HG03066 (cell line): ENCODE data around the gene PIK3CG.
"Not testable (repeated sequence)": the region's sequence is repeated elsewhere in the genome, so short reads cannot be mapped to it uniquely, and the experiment has no call there.

Source experiments
- ATAC-seq: cut with Tn5 transposase; IDR thresholded peaks from one replicate; pipeline ENCODE4 v1.9.1; 2021; ENCODE audit warnings: low read depth; ENCODE audit not compliant: unreplicated experiment

Gene PIK3CG

DNA sequence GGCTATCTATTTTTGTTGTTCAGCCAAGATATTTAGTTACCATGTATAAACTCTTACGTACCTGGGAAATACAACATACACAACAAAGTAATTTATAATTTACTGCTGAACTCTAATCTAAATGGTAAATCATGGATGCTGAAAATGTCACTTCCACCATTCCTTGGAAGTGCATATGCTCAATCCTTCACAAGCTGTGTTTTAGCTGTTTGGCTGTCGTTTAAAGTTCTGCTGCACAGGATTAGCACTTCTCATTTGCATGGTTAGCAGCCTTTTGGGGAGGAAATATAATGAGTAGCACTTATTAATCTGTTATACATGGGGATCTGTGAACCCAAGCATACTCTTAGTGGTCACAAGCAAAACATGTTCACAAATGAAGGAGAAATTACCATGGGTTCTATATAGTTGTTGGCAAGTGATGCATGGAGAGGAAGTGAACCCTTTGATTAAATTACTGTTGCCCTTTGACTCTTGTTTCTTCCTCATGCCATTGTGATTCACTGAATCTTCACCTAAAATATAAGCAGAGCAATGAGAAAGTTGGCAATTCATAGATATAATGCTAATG, 18.5 kb downstream of the PIK3CG start:
- ATAC-seq = no peak

- ATAC-seq = no peak
These were observed 20.6 kb downstream of the PIK3CG start for GRCh38 chr7:106885652-106886051.

DNA sequence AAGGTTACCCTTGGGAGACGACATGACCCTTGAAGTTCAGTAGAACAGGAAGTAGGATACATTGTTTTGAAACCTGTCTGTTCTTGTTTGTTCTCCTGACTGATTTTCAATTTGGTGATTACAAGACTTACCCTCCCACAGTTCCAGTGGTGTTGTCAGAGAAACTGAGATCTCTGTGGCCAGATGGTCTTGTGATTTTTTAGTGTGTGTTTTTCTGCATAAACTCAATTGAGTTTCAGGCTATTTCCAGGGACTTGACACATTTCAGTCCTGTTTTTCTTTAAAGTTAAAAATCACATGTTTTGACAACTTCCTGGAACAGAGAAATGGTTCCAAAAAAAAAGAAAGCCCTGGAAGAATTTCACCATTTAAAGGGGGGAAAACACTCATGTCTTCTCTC, 22.3 kb downstream of the PIK3CG start:
- peak; percentile 69 for ATAC-seq

GRCh38 chr7:106888204-106888603, 23.1 kb downstream of the PIK3CG start:
- no peak for ATAC-seq

DNA sequence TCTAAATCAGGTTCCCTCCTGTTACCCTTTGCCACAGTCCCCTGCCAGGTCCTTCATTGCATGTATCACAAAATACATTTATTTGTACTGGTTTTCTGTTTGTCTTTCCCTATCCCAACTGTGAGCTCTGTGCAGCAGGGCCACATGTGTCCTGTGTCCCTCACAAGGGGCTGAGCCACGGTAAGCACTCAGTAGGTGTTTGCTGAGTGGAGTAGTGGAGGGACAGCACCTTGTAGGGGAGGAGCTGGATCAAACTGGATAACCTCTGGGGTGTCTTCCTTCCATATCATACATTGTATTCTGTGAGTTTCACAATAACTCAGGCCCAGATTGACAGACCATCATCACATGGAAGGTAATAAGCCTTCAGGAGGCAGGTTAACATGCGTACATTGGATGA, 25.9 kb downstream of the PIK3CG start:
- ATAC-seq = no peak

GRCh38 chr7:106891548-106892410, 26.7 kb downstream of the PIK3CG start:
- no peak for ATAC-seq

- ATAC-seq = no peak
These were observed 28.5 kb downstream of the PIK3CG start for GRCh38 chr7:106893591-106893990.

GRCh38 chr7:106895246-106895864, 30.3 kb downstream of the PIK3CG start:
- peak; percentile 91 for ATAC-seq

DNA sequence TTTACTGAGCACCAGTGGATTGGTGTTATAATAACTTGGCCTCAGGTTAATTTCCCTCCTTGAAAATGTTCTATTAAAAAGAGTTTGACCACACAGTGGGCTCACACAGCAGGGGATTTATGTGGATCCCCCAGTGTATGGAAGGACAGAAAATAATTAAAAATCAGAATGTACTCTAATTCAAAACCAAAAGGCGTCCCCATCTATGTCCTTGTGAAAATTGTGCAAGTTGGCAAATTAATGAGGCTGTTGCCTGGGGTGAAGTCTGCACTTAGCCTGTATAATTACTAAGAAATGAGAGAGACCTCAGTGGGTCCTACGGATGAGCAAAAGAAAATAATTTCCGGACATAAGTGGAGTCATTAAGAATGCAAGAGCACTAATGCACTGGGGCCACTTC, 31.1 kb downstream of the PIK3CG start:
- ATAC-seq = no peak

DNA sequence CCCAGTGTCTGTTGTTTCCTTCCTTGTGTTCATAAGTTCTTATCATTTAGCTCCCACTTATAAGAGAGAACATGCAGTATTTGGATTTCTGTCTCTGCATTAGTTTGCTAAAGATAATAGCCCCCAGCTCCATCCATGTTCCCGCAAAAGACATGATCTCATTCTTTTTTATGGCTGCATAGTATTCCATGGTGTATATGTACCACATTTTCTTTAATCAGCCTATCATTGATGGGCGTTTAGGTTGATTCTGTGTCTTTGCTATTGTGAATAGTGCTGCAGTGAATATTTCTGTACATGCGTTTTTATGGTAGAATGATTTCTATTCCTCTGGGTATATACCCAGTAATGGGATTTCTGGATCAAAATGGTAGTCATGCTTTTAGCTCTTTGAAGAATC, 32.5 kb downstream of the PIK3CG start:
- not testable (repeated sequence) for ATAC-seq

- not testable (repeated sequence) for ATAC-seq
These were observed 33.9 kb downstream of the PIK3CG start for GRCh38 chr7:106898967-106899366.

DNA sequence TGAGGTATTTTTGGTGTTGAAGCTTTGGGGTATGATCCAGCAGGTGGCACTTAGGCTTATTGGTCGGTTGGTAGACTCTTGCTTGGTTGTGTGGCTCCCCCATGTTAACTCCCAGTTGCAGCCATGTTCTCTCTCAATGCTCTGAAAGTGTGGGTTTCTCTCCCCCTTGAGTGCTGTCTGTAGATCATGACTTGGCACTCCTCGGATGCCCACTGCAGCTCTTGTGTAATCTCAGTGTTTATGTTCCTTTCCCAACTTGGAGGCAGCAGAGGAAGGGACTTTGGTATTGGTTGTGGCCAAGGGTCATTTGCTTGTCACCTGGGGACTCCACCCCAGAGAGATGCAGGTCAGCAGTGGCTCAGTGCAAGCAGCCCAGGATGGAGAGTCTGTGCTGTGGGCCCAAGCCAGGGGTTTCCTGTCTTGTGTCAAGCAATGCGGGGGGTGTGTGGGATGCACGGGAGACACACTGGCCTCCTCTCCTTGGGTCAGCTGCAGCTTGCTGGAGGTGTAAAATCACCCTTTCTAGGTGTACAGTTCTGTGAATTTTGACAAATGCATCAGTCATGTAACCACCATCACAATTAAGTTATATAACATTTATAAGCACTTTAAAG, 36.9 kb downstream of the PIK3CG start:
- no peak for ATAC-seq

- ATAC-seq = no peak
These were observed 40.7 kb downstream of the PIK3CG start for GRCh38 chr7:106905734-106906133.

DNA sequence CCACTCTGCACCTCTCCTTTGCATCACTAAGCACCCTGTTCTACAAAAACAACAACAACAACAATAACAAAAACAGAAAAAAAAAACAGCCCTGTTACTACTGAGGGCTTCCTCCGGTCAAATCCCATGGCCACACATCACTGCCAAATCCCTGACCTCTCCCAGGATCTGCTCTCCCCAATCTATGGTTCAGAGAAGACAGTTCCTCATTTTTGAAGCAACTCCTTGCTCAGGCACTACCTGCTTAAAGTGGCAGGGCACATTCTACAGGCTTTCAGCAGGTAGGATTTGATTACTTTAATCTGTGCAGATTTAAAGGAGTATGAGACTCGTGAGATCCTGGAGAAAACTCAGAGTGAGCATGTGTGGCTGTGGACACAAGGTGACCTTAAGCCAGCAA, 46.9 kb downstream of the PIK3CG start:
- ATAC-seq = no peak

GRCh38 chr7:106914018-106914607, 49.0 kb downstream of the PIK3CG start:
- no peak for ATAC-seq

DNA sequence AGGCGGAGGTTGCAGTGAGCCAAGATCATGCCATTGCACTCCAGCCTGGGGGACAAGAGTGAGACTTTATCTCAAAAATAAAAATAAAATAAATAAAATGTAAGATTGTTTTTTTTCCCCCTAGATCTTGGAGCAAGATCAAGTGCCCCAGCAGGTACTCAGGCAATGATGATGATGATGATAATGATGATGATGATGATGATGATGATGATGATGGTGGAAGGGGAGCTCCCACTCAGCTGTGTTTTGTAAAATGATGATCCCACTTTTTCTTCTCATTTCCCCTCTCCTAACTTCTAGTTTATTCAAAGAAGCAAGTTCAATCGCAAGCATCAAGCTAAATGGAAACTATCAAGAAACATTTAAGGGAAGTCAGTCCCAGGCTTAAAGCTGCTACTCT, 50.3 kb downstream of the PIK3CG start:
- ATAC-seq = no peak

- peak; percentile 96 for ATAC-seq
These were observed 50.8 kb downstream of the PIK3CG start for GRCh38 chr7:106915873-106916272.

- ATAC-seq = no peak
These were observed 51.6 kb downstream of the PIK3CG start for GRCh38 chr7:106916679-106917078.

- ATAC-seq = no peak
These were observed 53.9 kb downstream of the PIK3CG start for GRCh38 chr7:106918991-106919390.

GRCh38 chr7:106924468-106924867, 59.4 kb downstream of the PIK3CG start:
- not testable (repeated sequence) for ATAC-seq

DNA sequence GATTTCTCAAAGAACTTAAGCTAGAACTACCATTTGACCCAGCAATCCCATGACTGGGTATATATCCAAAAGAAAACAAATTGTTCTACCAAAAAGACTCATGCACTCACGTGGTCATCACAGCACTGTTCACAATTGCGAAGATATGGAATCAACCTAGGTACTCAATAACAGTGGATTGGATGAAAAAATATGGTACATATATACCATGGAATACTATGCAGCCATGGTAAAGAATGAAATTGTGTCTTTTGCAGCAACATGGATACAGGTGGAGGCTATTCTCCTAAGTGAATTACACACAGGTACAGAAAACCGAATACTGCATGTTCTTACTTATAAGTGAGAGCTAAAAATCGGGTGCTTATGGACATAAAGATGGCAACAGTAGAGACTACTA, 61.8 kb downstream of the PIK3CG start:
- no peak for ATAC-seq
